Left lobe of liver (tissue), 2 donors: ENCODE results near the gene CYP17A1. TPM values are rescaled to one million over a fixed set of nuclear protein-coding genes. Genes with fewer than 3 reads are reported as not detected.
"Not testable (repeated sequence)": the region's sequence is repeated elsewhere in the genome, so short reads cannot be mapped to it uniquely, and the experiment has no call there.

Source experiments
- ATAC-seq: fragments of 200-7000 bp; cut with Tn5 transposase; one replicate; pipeline ENCODE4 v1.9.1; 2020; ENCODE audit warnings: mild to moderate bottlenecking, moderate library complexity
- DNase-seq: peaks from one replicate; pipeline ENCODE4 v3.0.0-alpha.2; 2020; ENCODE audit warnings: low spot score
- total RNA-seq: library from RNA; stranded (reverse); gene quantifications from one replicate; pipeline ENCODE4 v1.2.1, GENCODE V29; 2021
- donor health status: DM: no; HTN: no; CAD: no; lungs with moderate emphysema.
- donor health status: DM: no; HTN: yes; CAD: no.

CYP17A1 gene
- total RNA-seq, 1 donor from 2014 or later, result 3.7 TPM

DNA sequence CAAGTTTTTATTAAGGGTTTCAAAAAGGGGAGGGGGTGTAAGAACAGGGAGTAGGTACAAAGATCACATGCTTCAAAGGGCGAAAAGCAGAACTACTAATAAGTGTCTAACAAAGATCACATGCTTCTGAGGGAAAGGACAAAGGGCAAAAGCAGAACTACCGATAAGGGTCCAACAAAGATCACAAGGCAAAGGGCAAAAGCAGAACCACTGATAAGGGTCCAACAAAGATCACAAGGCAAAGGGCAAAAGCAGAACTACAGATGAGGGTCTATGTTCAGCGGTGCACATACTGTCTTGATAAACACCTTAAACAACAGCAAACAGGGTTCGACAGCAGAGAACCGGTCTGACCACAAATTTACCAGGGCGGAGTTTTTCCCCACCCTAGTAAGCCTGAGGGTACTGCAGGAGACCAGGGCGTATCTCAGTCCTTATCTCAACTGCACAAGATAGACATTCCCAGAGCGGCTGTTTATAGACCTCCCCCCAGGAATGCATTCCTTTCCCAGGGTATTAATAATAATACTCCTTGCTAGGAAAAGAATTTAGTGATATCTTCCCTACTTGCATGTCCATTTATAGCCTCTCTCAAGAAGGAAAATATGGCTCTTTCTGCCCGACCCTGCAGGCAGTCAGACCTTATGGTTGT is 1.2 kb upstream of the CYP17A1 start:
- not testable (repeated sequence) for DNase-seq, ATAC-seq

DNA sequence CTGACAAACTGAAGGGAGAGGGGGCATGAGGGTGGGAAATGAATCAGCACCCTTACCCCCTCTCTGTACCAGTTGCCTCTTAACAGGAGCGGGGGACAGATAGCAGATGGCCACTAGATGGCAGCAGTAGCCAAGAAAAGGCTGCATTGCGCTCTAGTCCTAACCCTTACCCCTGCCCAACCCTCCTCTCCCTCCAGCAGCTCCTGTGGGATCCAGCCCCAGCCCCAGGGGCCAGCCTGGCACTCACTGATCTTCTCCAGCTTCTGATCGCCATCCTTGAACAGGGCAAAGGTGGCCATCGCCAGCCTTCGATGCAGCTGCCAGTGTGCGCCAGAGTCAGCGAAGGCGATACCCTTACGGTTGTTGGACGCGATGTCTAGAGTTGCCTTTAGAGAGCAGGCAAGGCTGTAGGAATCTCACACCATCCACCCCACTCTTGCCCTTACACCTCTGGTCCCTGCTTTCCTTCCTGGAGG is 2.2 kb downstream of the CYP17A1 start:
- ATAC-seq (peak; percentile 89), DNase-seq (peak; percentile 71)

DNA sequence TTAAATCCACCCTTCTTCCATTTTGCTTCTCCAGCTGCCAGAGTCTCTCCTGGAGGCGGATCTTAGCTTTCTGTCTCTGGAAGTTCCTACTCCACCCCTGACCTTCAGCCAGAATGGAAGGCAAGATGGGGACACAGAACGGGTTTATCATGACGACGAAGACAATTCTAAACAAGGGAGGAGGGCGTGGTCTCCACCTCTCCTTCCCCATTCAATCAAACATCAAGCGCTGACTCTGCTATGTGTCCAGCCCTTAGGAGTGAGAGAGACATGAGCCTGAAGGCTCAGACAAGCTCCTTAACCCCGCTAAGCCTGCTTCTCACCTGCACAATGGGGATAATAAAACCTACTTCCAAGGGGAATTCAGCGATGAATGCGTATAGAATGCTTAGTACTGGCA is 3.1 kb downstream of the CYP17A1 start:
- ATAC-seq, result no peak
- DNase-seq, result no peak

DNA sequence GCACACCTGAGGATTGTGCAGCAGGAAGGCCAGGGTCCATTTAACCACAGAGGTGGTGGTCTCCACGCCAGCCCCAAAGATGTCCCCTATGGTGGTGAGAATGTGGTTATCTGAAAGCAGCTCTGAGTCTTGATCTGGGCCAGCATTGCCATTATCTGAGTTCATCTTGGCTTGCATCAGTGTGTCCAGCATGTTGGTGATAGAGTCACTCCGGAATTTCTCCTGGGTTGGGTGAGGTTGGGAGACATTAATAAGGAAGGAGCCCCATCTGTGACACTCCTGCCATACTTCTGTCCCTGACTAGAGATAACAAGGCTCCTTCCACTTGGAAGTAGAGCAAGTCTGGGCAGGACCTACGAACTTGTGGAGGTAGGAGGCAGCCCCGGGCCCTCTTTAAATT is 4.2 kb downstream of the CYP17A1 start:
- DNase-seq (no peak), ATAC-seq (no peak)

DNA sequence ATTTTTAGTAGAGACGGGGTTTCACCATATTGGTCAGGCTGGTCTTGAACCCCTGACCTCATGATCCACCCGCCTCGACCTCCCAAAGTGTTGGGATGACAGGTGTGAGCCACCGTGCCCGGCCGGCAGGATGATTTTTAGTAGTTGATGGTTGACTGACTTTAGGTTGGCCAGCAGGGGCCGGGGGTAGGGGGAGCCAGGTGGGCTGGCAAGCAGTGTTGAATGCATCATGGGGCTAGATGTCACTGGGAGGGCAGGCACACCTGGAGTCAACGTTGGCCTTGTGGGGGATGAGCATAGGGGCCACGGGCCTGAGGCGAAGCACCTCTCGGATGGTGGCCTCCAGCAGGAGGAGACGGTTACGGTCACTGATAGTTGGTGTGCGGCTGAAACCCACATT is 5.0 kb downstream of the CYP17A1 start:
- ATAC-seq (no peak), DNase-seq (no peak)

DNA sequence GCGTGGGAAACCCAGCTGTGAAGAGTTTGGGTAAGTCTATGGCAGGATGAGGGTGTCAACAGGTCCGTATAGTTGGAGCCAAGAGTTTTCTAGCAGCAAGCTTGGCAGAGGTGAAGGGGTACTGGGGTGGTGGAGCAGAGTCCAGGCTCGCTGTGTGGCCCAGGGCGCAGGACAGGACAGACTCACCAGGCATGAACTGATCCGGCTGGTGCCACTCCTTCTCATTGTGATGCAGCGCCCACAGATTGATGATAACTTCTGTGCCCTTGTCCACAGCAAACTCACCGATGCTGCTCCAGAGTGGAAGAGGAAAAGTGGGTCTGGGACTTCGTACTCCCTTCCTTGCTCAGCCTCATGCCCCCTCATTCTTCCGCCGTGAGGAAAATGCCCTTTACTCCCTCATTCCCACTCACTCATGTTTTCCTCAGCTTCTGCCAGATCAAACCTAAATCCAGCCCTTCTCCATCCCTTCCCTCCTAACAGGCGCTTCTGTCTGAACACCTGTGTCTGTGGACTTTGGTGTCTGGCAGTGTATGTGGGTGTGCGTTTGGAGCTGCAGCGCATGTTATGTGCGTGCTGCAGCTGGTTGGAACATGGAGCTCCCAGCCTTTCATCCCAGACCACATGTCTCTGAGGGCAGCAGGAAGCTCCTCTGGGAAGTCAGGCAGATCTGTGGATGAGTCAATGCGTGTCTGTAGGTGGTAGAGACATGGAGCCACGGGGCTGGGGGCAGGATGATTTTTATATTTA is 5.7 kb downstream of the CYP17A1 start:
- ATAC-seq, result peak; percentile 82
- peak; percentile 76 for DNase-seq

DNA sequence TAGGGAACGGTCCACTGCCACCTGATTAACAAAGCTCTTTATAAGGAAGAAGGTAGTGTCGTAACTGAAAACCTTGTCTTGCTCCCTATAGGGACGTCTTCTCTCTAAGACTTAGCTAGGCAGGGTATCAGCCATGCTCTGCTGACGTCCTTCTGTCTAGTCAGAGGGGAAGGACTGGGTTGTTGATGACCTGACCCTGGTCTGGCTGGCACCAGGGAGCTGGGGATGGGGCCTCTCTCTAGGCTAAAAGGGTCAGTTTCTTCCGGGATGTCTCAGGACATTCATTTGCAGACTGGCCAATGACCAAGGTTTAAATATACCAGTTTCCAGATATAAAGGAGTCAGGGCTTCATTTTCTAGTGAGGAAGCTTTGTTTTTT is 9.6 kb downstream of the CYP17A1 start:
- ATAC-seq (no peak), DNase-seq (no peak)

DNA sequence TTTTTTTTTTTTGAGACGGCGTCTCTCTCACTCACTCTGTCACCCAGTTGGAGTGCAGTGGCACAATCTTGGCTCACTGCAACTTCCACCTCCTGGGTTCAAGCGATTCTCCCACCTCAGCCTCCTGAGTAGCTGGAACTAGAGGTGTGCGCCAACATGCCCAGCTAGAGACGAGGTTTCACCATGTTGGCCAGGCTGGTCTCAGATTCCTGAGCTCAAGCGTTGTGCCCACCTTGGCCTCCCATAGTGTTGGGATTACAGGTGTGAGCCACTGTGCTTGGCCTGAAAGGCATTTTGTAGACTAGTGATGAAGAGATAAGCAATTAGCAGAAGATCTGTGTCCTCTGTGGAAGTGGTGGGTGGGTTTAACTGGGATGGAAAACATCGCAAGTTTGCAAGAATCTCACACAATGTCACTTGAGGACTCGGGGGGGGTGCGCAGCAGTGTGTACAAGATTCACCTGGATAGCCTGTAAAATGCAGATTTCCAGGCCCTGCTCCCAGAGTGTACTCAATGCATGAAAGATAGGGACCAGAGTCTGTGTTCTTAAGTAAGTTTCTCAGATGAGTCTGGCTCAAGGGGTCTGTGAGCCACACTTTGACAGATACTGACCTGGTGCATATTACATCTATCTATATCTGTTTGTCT is 10.9 kb downstream of the CYP17A1 start:
- no peak for DNase-seq
- no peak for ATAC-seq

DNA sequence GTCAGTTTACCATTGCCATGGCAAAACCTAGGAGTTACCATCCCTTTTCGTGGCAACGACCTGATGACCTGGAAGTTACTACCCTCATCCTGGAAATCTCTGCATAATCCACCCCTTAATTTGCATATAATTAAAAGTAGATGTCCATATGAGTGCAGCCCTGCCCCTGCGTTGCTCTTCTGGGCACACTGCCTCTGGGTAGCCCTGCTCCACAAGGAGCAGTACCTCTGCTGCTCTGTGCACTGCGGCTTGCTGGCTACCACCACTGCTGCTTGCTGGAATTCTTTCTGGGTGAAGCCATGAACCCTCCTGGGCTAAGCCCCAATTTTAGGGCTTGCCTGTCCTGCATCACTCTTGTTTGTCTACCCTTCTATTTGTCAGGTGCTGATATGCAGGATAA is 12.5 kb downstream of the CYP17A1 start:
- DNase-seq (no peak), ATAC-seq (no peak)

DNA sequence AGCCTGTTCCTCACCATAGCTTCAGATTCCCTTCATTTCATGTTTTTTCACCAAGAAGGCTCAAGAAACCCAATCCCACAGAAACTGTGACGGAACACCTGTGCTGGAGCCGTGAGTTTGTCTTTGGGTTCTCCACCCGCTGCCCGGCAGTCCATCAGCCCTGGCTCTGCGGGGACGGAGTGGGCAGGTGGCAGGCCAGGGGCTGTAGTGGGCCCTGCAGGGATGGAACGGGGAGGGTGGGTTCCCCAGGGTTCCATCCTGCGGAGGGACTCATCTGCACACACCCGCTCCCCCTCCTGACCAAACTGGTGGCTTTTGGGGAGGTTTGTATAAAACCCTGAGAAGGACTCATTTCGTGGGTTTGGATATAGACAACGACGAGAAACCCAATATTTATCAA is 15.0 kb downstream of the CYP17A1 start:
- no peak for ATAC-seq
- no peak for DNase-seq

DNA sequence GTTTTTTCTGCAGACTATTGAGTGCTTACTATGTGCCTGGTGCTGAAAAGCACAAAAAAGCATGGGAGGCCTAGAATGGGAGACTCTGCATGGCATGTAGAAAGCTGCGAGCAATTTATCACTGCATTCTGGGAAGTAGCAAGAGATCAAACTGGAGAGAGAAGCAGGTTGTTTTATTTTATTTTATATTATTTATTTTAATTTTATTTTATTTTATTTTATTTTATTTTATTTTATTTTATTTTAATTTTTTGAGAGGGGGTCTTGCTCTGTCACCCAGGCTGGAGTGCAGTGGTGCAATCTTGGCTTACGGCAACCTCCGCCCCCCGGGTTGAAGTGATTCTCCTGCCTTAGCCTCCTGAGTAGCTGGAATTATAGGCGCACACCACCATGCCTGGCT is 17.2 kb downstream of the CYP17A1 start:
- ATAC-seq, DNase-seq: not testable (repeated sequence)

DNA sequence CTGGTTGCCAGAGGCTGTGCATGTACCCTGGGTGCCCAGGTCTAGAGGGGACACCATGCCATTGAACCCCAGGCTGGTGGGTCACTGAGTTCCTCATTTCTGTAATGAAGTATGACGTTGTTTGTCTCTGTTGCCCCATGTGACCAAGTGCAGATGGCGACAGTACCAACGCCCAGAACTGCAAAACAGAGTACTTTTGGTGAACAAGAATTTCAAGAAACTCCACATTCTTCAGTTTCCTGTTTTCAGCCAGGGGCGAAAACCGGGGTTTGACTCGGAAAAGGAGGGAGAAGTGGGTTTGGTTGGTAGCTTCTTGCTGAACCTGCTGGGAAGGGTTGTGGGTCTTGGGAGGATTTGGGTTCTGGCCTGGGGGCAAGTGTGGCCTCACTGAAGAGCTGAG is 18.2 kb downstream of the CYP17A1 start:
- no peak for DNase-seq
- ATAC-seq, result no peak

DNA sequence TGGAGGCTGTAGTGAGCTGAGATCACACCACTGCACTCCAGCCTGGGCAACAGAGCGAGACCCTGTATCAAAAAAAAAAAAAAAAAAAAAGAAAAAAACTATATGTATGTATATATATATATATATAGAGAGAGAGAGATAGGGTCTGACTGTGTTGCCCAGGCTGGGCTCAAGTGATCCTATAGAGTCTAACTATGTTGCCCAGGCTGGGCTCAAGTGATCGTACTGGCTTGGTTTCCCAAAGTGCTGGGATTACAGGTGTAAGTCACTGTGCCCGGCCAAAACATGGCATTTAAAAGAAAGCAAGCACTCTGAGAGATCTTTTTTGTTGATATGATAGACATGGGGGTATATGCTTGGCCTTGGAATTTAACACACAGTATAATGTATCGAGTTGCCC is 20.0 kb downstream of the CYP17A1 start:
- ATAC-seq, result no peak

DNA sequence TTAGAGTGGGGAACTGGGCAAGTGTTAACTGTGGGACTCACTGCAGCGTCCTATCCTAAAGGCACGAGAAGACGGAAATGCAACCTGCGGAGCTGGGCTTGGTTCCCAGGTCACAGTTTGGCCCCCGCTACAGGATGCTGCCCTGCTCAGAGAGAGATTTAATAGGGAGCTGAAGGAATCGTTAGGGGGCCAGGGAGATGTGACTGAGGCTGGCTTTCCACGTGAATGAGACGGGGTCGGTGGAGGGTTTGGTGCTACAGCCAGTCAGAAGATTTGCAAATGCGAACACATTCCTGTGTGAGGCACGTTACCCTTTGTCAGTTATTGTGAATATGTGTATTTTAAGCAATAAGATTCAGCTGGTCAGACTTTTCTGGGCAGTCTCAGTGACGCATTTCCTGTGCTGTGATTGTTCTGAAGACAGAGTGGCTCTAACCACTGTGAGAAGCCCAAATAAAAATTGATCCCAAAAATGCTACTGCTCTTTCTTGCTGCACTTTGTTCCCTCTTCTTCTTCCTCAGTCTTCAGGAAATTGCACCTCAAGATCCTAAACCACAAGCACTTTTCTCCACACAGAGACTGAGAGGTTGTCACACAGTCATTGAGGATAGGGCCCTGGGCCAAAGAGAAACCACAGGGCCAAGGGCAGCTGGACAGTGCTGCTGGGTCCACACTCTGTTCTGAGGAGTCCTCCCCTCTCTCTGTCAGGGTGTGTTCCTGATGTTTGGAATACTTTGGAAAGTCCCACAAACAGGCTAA is 21.2 kb downstream of the CYP17A1 start:
- ATAC-seq (peak; percentile 37), DNase-seq (no peak)

More for the DNA sequence above, 20.0 kb downstream of the CYP17A1 start:
- DNase-seq, result no peak

DNA sequence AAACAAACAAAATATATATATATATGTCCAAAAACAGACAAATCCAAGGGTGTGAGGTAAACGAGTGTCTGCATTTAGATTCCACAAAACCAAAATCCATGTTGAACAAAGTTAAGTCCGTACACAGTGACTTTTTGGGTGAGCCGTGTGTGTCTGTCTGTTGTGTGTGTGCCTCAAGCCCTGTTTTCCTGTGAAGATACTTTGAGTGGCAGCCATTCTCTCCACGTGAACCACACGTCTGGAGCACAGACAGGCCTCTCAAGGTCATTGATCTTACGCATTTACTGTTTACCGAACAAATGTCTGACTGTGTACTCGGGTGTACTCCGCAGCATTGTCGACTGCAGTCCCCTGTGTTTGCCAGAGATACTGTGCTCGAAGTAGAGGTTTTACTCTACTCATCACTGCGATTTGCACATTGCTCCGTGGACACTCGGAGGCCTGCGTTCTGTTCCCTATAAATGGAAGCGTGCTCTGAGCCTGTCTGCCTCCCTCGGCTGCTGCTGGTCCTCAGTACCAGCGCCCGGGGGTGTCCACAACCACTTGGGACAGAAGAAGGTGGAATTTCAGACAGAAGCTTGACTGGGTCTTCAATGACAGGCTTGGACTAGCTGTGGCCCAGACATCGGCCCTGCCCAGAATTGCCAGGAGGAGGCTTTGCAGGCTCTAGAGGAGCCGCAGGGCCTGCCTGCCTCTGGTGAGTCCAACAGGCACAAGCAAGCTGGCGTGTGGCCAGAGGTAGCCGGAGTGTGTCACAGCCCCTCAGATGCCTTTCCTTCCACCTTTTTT is 22.1 kb downstream of the CYP17A1 start:
- DNase-seq (no peak), ATAC-seq (peak; percentile 36)

DNA sequence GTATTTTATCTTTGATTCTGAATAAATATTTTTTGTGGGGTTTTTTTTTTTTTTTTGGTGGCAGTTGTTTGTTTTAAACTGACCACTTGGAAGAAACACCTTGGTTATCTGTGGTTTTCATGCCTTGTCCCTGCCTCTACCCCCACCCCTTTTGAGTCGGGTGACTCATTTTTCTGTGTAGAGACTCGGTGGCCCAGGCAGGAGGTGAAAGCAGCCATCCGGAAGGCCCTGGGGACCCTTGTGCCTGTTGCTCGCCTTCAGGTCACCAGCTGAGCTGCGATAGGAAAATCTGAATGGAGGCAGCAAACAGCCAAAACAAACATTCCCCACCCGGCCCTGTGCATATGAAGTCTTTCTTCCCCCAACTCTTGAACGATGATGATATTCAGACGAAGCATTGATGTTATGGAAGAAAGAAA is 22.8 kb downstream of the CYP17A1 start:
- ATAC-seq (no peak), DNase-seq (no peak)

DNA sequence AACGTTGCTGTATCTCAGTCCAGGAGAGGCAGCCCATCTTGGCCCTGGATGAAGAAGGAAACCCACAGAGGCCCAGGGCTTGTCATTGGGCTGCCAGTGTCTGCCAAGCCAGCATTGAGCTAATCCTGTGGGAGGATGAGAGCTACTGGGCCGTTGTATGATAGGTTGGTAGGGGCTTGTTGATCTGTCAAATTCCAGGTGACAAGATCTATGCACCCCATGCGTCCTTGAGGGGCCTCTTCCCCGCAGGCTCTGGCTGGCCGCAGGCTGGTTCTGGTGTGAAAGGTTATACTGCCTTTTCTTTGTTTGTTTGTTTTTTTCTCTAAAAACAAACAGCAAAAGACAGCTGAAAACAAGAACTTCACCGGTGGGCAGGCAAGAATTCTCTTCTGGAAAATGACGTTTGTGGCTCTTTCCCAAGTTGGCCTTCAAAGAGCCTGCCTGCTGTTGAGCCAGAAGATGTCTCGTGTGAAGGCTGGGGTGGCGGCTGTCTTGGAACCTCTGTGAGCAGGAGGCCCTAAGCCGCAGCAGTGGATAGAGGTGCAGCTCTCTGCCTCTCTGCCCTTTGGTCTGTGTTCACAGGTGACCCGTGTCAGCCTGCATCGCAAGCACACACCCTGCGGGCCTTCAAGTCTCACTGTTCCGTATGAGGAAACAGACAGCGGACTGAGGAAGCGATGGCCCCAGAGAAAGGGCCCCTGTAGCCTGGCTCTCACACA is 23.3 kb downstream of the CYP17A1 start:
- DNase-seq, result peak; percentile 69
- peak; percentile 85 for ATAC-seq

DNA sequence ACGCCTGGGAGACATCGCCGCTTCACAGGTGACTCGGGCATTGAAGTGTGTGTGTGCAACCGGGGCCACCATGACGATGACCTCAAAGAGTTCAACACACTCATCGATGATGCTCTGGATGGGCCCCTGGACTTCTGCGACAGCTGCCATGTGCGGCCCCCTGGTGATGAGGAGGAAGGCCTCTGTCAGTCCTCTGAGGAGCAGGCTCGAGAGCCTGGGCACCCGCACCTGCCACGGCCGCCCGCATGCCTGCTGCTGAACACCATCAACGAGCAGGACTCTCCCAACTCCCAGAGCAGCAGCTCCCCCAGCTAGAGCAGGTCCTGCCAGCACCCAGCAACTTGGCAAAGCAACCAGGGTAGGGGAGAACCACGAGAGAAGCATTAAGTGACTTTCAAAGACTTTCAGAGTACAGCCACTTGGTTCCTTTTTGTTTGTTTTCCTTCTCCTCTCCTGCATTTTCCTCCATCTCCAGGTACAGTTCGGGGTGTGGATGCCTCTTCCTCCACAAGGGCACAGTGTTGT is 24.1 kb downstream of the CYP17A1 start:
- DNase-seq, result no peak
- no peak for ATAC-seq

DNA sequence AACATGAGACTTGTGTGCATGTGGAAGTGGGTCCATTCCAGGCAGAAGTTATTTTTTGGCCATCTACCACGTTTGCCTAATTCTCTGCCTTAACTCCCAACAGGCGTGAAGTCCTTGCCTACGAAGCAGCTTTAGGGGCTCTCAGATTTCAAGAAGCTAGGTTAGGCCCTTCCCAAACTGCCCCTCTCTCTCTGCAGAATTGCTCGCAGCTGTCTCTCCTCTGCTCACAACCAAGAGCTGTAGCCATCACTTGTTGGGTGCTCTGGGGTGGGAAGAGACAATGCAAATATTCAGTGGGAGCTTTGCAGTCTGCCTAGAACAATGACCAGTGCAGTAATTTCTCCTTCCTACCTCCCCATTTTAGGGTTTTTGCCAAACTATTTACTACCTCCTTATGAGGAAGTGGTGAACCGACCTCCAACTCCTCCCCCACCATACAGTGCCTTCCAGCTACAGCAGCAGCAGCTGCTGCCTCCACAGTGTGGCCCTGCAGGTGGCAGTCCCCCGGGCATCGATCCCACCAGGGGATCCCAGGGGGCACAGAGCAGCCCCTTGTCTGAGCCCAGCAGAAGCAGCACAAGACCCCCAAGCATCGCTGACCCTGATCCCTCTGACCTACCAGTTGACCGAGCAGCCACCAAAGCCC is 24.9 kb downstream of the CYP17A1 start:
- no peak for DNase-seq

More for the DNA sequence above, 24.9 kb downstream of the CYP17A1 start:
- ATAC-seq, result no peak
